Neural progenitor cell (in vitro differentiated cells): ENCODE results near the gene DEUP1.

Experiments used
- CTCF ChIP-seq: fragments of 200-600 bp; sonication (generic); IDR thresholded peaks from 2 replicates; pipeline ENCODE4 v1.5.1; 2017; ENCODE audit warnings: antibody characterized with exemption, mild to moderate bottlenecking
- EZH2 ChIP-seq: fragments of 200-600 bp; sonication (generic); IDR thresholded peaks from 2 replicates; pipeline ENCODE4 v1.6.1; 2017; ENCODE audit warnings: antibody characterized with exemption, mild to moderate bottlenecking, moderate library complexity
- EZH2phosphoT487 ChIP-seq: fragments of 200-600 bp; sonication (generic); IDR thresholded peaks from 2 replicates; pipeline ENCODE4 v1.6.1; 2017; ENCODE audit warnings: antibody characterized with exemption

GRCh38 chr11:93389737-93390136, 59.2 kb downstream of the DEUP1 start:
- no peak for TF ChIP-seq CTCF
- no peak for TF ChIP-seq EZH2
- TF ChIP-seq EZH2phosphoT487 = no peak
